ENCODE data around the gene ROBO1.

- TF ChIP-seq EZH2 (IDR thresholded peaks at IDR 0.05; ENCODE audit: insufficient read depth, poor library complexity, severe bottlenecking) (no peak), EZH2phosphoT487 (IDR thresholded peaks at IDR 0.05; ENCODE audit: insufficient read depth, low read depth) (no peak)
Observed at GRCh38 chr3:78822726-78823125, 945.1 kb downstream of the ROBO1 start.
